ENCODE measurements around the gene CDC123. TPM values are rescaled to one million over a fixed set of nuclear protein-coding genes. Genes with fewer than 3 reads are reported as not detected.
"Not testable (repeated sequence)": the region's sequence is repeated elsewhere in the genome, so short reads cannot be mapped to it uniquely, and the experiment has no call there.

Gene CDC123
- total and polyA plus RNA-seq, 2 donors (not counting 1 experiment from before 2014, with no cell fraction given), result 48.9 to 56.0 TPM

- Histone ChIP-seq H3K4me3 (ENCODE audit: control extremely low read depth in 1 of 5, extremely low read depth in 1 of 5, insufficient read depth in 1 of 5, low read depth in 2 of 5, low read length in 4 of 5) (no peak overlapping the region), H3K4me1 (ENCODE audit: control insufficient read depth in 2 of 2, insufficient read depth in 2 of 2, low read length in 2 of 2) (no peaks in the 10 kb centered on the region), H3K9ac (ENCODE audit: low read length) (no peak overlapping the region), H3K4me2 (replicated peaks; ENCODE audit: low read depth, low read length, poor library complexity, severe bottlenecking) (no peak overlapping the region), H3K79me2 (ENCODE audit: control insufficient read depth, insufficient read depth, low read length) (no peaks in the 10 kb centered on the region), H3K36me3 (replicated peaks in 1 of 2; ENCODE audit: control extremely low read depth in 1 of 2, control insufficient read depth in 1 of 2, extremely low read depth in 1 of 2, insufficient read depth in 2 of 2, low read length in 1 of 2) (peaks cover 14 to 63% of the 10 kb centered on the region in 2 experiments), H2AFZ (ENCODE audit: insufficient read depth, low read depth, low read length, poor library complexity, severe bottlenecking) (no peak overlapping the region), H3K9me3 (ENCODE audit: control extremely low read depth in 1 of 3, control insufficient read depth in 2 of 3, insufficient read depth in 1 of 3, low read length in 2 of 3) (no peaks in the 10 kb centered on the region), H4K20me1 (ENCODE audit: control insufficient read depth, insufficient read depth, low read length, poor library complexity, severe bottlenecking) (no peaks in the 10 kb centered on the region), H3K27ac (ENCODE audit: low read length in 2 of 2) (no peak overlapping the region), H3K27me3 (replicated peaks in 1 of 4; ENCODE audit: control extremely low read depth in 1 of 4, control insufficient read depth in 3 of 4, insufficient read depth in 4 of 4, low read length in 3 of 4) (no peaks in the 10 kb centered on the region)
- CTCF ChIA-PET, result no interaction called here
- Mint-ChIP-seq H3K27me3 (no peaks in the 10 kb centered on the region), H3K27ac (no peak overlapping the region), H3K4me1 (no peaks in the 10 kb centered on the region), H3K4me3 (no peak overlapping the region), H3K9me3 (ENCODE audit: insufficient read depth) (no peaks in the 10 kb centered on the region)
- TF ChIP-seq CTCF (IDR thresholded peaks at IDR 0.05), result no peak
- TF ChIP-seq EZH2 (IDR thresholded peaks at IDR 0.05; ENCODE audit: borderline replicate concordance, insufficient read depth, low read depth, low read length, poor library complexity, severe bottlenecking), result no peak
- ATAC-seq (ENCODE audit: low read depth) (no peak), DNase-seq (no peak)
- 100% methylated on average over 5 of the region's 6 CpGs for WGBS (ENCODE audit: insufficient coverage)
- POLR2A ChIA-PET, result no interaction called here
- intact Hi-C loops (cut with micrococcal nuclease), result no loop called here
Observed at GRCh38 chr10:12165999-12166775, 29.8 kb upstream of the CDC123 start.

GRCh38 chr10:12171512-12171911 is 24.5 kb upstream of the CDC123 start:
- H2AFZ ChIP-seq (ENCODE audit: insufficient read depth, low read depth, low read length, poor library complexity, severe bottlenecking); H3K27ac Mint-ChIP-seq; H3K4me3 Mint-ChIP-seq; H3K4me2 ChIP-seq (replicated peaks; ENCODE audit: low read depth, low read length, poor library complexity, severe bottlenecking); ATAC-seq (ENCODE audit: low read depth); H3K4me1 Mint-ChIP-seq; DNase-seq; H3K27me3 ChIP-seq (replicated peaks in 1 of 4; ENCODE audit: control extremely low read depth in 1 of 4, control insufficient read depth in 3 of 4, insufficient read depth in 4 of 4, low read length in 3 of 4); H3K27ac ChIP-seq (ENCODE audit: low read length in 2 of 2); H3K79me2 ChIP-seq (ENCODE audit: control insufficient read depth, insufficient read depth, low read length); H4K20me1 ChIP-seq (ENCODE audit: control insufficient read depth, insufficient read depth, low read length, poor library complexity, severe bottlenecking); intact Hi-C loops (cut with micrococcal nuclease); H3K9me3 ChIP-seq (ENCODE audit: control extremely low read depth in 1 of 3, control insufficient read depth in 2 of 3, insufficient read depth in 1 of 3, low read length in 2 of 3); H3K9ac ChIP-seq (ENCODE audit: low read length); H3K4me3 ChIP-seq (ENCODE audit: control extremely low read depth in 1 of 5, extremely low read depth in 1 of 5, insufficient read depth in 1 of 5, low read depth in 2 of 5, low read length in 4 of 5); H3K27me3 Mint-ChIP-seq; H3K4me1 ChIP-seq (ENCODE audit: control insufficient read depth in 2 of 2, insufficient read depth in 2 of 2, low read length in 2 of 2); POLR2A ChIA-PET; H3K9me3 Mint-ChIP-seq (ENCODE audit: insufficient read depth): not testable (repeated sequence)
- CTCF ChIA-PET, result interaction anchor here (0.6 to 1.1 kb wide), 2 partner anchors 20 to 43 kb away, joined by 3 read pairs; no protein-coding TSS in a partner anchor
- peaks cover 11 to 61% of the 10 kb centered on the region in 2 experiments for H3K36me3 ChIP-seq (replicated peaks in 1 of 2; ENCODE audit: control extremely low read depth in 1 of 2, control insufficient read depth in 1 of 2, extremely low read depth in 1 of 2, insufficient read depth in 2 of 2, low read length in 1 of 2)
- WGBS (ENCODE audit: insufficient coverage), result 100% methylated on average over 3 of the region's 6 CpGs
